ENCODE measurements around the gene EZR.

- TF ChIP-seq GATA2 (IDR thresholded peaks at IDR 0.05; ENCODE audit: low read depth, low read length) (no peak), GATA3 (IDR thresholded peaks at IDR 0.05; ENCODE audit: low read depth, low read length) (no peak)
Observed at GRCh38 chr6:158818581-158819212, 471 bp downstream of the EZR start.

Data from SH-SY5Y (cell line).